Mesenchymal stem cell (in vitro differentiated cells and primary cell): ENCODE measurements around the gene HIVEP3.
A peak's percentile ranks its signal among the peaks of the same experiment; 100 is the strongest.

Experiments
- DNase-seq: peaks from one replicate; pipeline ENCODE4 v3.0.0-alpha.2; 2013
- H2AFZ ChIP-seq: one replicate; pipeline ENCODE4 v1.6.1; 2013; ENCODE audit warnings: low read depth, mild to moderate bottlenecking, control low read depth, inconsistent platforms, low read length, moderate library complexity
- H2AK5ac ChIP-seq: 2 replicates; pipeline ENCODE4 v1.6.1; 2013; ENCODE audit warnings: low read length, moderate library complexity, mild to moderate bottlenecking, inconsistent platforms; ENCODE audit not compliant: severe bottlenecking
- H2BK120ac ChIP-seq: one replicate; pipeline ENCODE4 v1.6.1; 2013; ENCODE audit warnings: low read depth, mild to moderate bottlenecking, inconsistent platforms, low read length, moderate library complexity
- H2BK12ac ChIP-seq, 2 experiments: one replicate each; pipeline ENCODE4 v1.6.1; 2013; ENCODE audit warnings: inconsistent platforms in 2 of 2, low read length in 2 of 2, mild to moderate bottlenecking in 2 of 2, moderate library complexity in 2 of 2, control low read depth in 1 of 2
- H2BK15ac ChIP-seq: one replicate; pipeline ENCODE4 v1.6.1; 2013; ENCODE audit warnings: mild to moderate bottlenecking, low read depth, inconsistent platforms; ENCODE audit not compliant: poor library complexity, severe bottlenecking
- H2BK5ac ChIP-seq: 2 replicates; pipeline ENCODE4 v1.6.1; 2013; ENCODE audit warnings: low read depth, mild to moderate bottlenecking, low read length, control low read depth, inconsistent platforms; ENCODE audit not compliant: poor library complexity, severe bottlenecking
- H3K14ac ChIP-seq, 2 experiments: one replicate each; pipeline ENCODE4 v1.6.1; 2013; ENCODE audit warnings: inconsistent platforms in 2 of 2, low read length in 2 of 2, control low read depth in 1 of 2, mild to moderate bottlenecking in 1 of 2, moderate library complexity in 1 of 2
- H3K18ac ChIP-seq, 2 experiments: one replicate each; pipeline ENCODE4 v1.6.1; 2013; ENCODE audit warnings: inconsistent platforms in 2 of 2, low read length in 2 of 2, control low read depth in 1 of 2, low read depth in 1 of 2, mild to moderate bottlenecking in 1 of 2
- H3K23ac ChIP-seq, 2 experiments: one replicate each; pipeline ENCODE4 v1.6.1; 2013; ENCODE audit warnings: inconsistent platforms in 2 of 2, low read length in 2 of 2, mild to moderate bottlenecking in 2 of 2, moderate library complexity in 2 of 2, control low read depth in 1 of 2
- H3K27ac ChIP-seq: 2 replicates; pipeline ENCODE4 v1.5.1; 2013; ENCODE audit warnings: mild to moderate bottlenecking, moderate library complexity, low read length, control low read depth, inconsistent platforms; ENCODE audit not compliant: poor library complexity, severe bottlenecking
- H3K27me3 ChIP-seq, 2 experiments: 2 replicates each; pipeline versions ENCODE4 v1.6.1 to v1.7.0; 2013; ENCODE audit warnings: low read length in 2 of 2, mild to moderate bottlenecking in 2 of 2, moderate library complexity in 2 of 2, control low read depth in 1 of 2, inconsistent platforms in 1 of 2; ENCODE audit not compliant: control insufficient read depth in 1 of 2, insufficient read depth in 1 of 2
- H3K36me3 ChIP-seq, 2 experiments: 2 replicates each; pipeline versions ENCODE4 v1.6.1 to v1.7.0; 2013; ENCODE audit warnings: low read length in 2 of 2, control low read depth in 1 of 2, inconsistent platforms in 1 of 2, low read depth in 1 of 2, mild to moderate bottlenecking in 1 of 2; ENCODE audit not compliant: insufficient read depth in 2 of 2, control insufficient read depth in 1 of 2
- H3K4ac ChIP-seq, 2 experiments: one replicate each; pipeline ENCODE4 v1.6.1; 2013; ENCODE audit warnings: inconsistent platforms in 2 of 2, low read length in 2 of 2, mild to moderate bottlenecking in 2 of 2, moderate library complexity in 2 of 2, control low read depth in 1 of 2, low read depth in 1 of 2
- H3K4me1 ChIP-seq: 2 replicates; pipeline ENCODE4 v1.6.1; 2013; ENCODE audit warnings: low read depth, low read length, control low read depth; ENCODE audit not compliant: control insufficient read depth, insufficient read depth
- H3K4me2 ChIP-seq: 2 replicates; pipeline ENCODE4 v1.6.1; 2013; ENCODE audit warnings: low read length, mild to moderate bottlenecking, inconsistent platforms; ENCODE audit not compliant: poor library complexity, severe bottlenecking
- H3K4me3 ChIP-seq, 2 experiments: 2 replicates each; pipeline versions ENCODE4 v1.5.1 to v1.7.0; 2013; ENCODE audit warnings: low read length in 2 of 2, mild to moderate bottlenecking in 2 of 2, control low read depth in 1 of 2, low read depth in 1 of 2; ENCODE audit not compliant: insufficient read depth in 1 of 2
- H3K79me1 ChIP-seq: replicated peaks from 2 replicates; pipeline ENCODE4 v1.6.1; 2013; ENCODE audit warnings: mild to moderate bottlenecking, control low read depth, low read length, inconsistent platforms; ENCODE audit not compliant: poor library complexity, severe bottlenecking
- H3K9ac ChIP-seq: 2 replicates; pipeline ENCODE4 v1.7.0; 2013; ENCODE audit warnings: mild to moderate bottlenecking, low read length, moderate library complexity
- H3K9me3 ChIP-seq: 2 replicates; pipeline ENCODE4 v1.7.0; 2013; ENCODE audit warnings: mild to moderate bottlenecking, low read length; ENCODE audit not compliant: control insufficient read depth
- H4K8ac ChIP-seq: one replicate; pipeline ENCODE4 v1.6.1; 2013; ENCODE audit warnings: inconsistent platforms, mild to moderate bottlenecking, low read length, moderate library complexity
- H4K91ac ChIP-seq: one replicate; pipeline ENCODE4 v1.6.1; 2013; ENCODE audit warnings: mild to moderate bottlenecking, low read length, inconsistent platforms
- WGBS: methylation state at CpG from one replicate; pipeline ENCODE4 v1.1.7; 2013; ENCODE audit warnings: mixed read lengths; 5-methylcytosine and 5-hydroxymethylcytosine counted together

Gene HIVEP3

DNA sequence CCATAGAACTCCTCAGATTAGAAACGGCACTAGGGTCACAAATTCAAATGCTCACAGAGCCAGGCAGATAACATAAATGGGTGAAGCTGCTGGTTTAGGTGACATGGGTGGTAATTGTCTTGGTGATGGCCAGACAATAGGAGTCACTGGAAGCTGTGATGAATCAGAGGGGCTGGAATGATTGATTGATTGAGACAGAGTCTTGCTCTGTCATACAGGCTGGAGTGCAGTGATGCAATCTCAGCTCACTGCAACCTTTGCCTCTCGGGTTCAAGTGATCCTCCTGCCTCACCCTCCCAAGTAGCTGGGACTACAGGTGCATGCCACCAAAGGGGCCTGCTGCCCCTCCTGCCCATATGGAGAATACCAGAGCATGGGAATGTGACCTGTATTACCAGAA is 63.0 kb downstream of the HIVEP3 start:
- H3K4me3 ChIP-seq: no peak overlapping the region
- no peaks in the 10 kb centered on the region for H3K9me3 ChIP-seq
- H3K23ac ChIP-seq: no peak overlapping the region
- no peak for DNase-seq
- no peak overlapping the region for H3K9ac ChIP-seq
- no peak overlapping the region for H3K4ac ChIP-seq
- H2AFZ ChIP-seq: no peak overlapping the region
- no peak overlapping the region for H2BK15ac ChIP-seq
- no peak overlapping the region for H2BK120ac ChIP-seq
- H3K36me3 ChIP-seq: no peaks in the 10 kb centered on the region
- H4K91ac ChIP-seq: no peak overlapping the region
- peaks cover 36% of the 10 kb centered on the region for H3K79me1 ChIP-seq
- no peak overlapping the region for H2AK5ac ChIP-seq
- no peak overlapping the region for H2BK12ac ChIP-seq
- no peak overlapping the region for H3K4me2 ChIP-seq
- H2BK5ac ChIP-seq: no peak overlapping the region
- peak overlapping the region in 1 of 2 experiments; percentile 74 for H3K14ac ChIP-seq
- H4K8ac ChIP-seq: no peak overlapping the region
- H3K4me1 ChIP-seq: peaks cover 16% of the 10 kb centered on the region
- H3K27me3 ChIP-seq: peaks cover 0 to 24% of the 10 kb centered on the region in 2 experiments
- H3K27ac ChIP-seq: no peak overlapping the region
- no peak overlapping the region for H3K18ac ChIP-seq
- 77% methylated on average over 2 of the region's 2 CpGs for WGBS

- no peak overlapping the region for H2BK15ac ChIP-seq
- no peak overlapping the region for H3K27ac ChIP-seq
- no peak overlapping the region for H3K9ac ChIP-seq
- no peak overlapping the region for H3K4ac ChIP-seq
- no peaks in the 10 kb centered on the region for H3K36me3 ChIP-seq
- H4K91ac ChIP-seq: no peak overlapping the region
- H4K8ac ChIP-seq: no peak overlapping the region
- H3K79me1 ChIP-seq: peaks cover 28% of the 10 kb centered on the region
- H3K4me2 ChIP-seq: no peak overlapping the region
- peaks cover 0 to 18% of the 10 kb centered on the region in 2 experiments for H3K27me3 ChIP-seq
- no peak overlapping the region for H3K4me3 ChIP-seq
- WGBS: 92% methylated on average over 6 of the region's 6 CpGs
- no peak for DNase-seq
- no peak overlapping the region for H3K14ac ChIP-seq
- peaks cover 19% of the 10 kb centered on the region for H3K4me1 ChIP-seq
- H3K23ac ChIP-seq: no peak overlapping the region
- H2BK12ac ChIP-seq: peak overlapping the region in 1 of 2 experiments; percentile 57
- no peak overlapping the region for H2AFZ ChIP-seq
- peak overlapping the region; percentile 35 for H2AK5ac ChIP-seq
- no peak overlapping the region for H2BK5ac ChIP-seq
- H2BK120ac ChIP-seq: no peak overlapping the region
- H3K18ac ChIP-seq: no peak overlapping the region
- H3K9me3 ChIP-seq: no peaks in the 10 kb centered on the region
These were observed 64.8 kb downstream of the HIVEP3 start for GRCh38 chr1:41853907-41854306.

- H3K9me3 ChIP-seq: no peaks in the 10 kb centered on the region
- H3K36me3 ChIP-seq: no peaks in the 10 kb centered on the region
- H4K91ac ChIP-seq: peak overlapping the region; percentile 16
- H3K4me2 ChIP-seq: no peak overlapping the region
- H4K8ac ChIP-seq: no peak overlapping the region
- no peak overlapping the region for H3K27ac ChIP-seq
- H3K9ac ChIP-seq: no peak overlapping the region
- H3K14ac ChIP-seq: no peak overlapping the region
- no peak overlapping the region for H2AFZ ChIP-seq
- peak overlapping the region; percentile 32 for H2BK5ac ChIP-seq
- peaks cover 0 to 17% of the 10 kb centered on the region in 2 experiments for H3K27me3 ChIP-seq
- H3K23ac ChIP-seq: peak overlapping the region in 1 of 2 experiments; percentile 17
- H2BK120ac ChIP-seq: no peak overlapping the region
- H3K4ac ChIP-seq: no peak overlapping the region
- peak overlapping the region in 1 of 2 experiments; percentile 29 for H3K18ac ChIP-seq
- no peak overlapping the region for H2BK15ac ChIP-seq
- H2BK12ac ChIP-seq: peak overlapping the region in 1 of 2 experiments; percentile 1
- 97% methylated on average over 7 of the region's 7 CpGs for WGBS
- H3K4me1 ChIP-seq: peaks cover 19% of the 10 kb centered on the region
- peak overlapping the region; percentile 54 for H2AK5ac ChIP-seq
- no peak overlapping the region for H3K4me3 ChIP-seq
- no peak for DNase-seq
- H3K79me1 ChIP-seq: peaks cover 25% of the 10 kb centered on the region
These were observed 66.6 kb downstream of the HIVEP3 start for GRCh38 chr1:41852091-41852490.

DNA sequence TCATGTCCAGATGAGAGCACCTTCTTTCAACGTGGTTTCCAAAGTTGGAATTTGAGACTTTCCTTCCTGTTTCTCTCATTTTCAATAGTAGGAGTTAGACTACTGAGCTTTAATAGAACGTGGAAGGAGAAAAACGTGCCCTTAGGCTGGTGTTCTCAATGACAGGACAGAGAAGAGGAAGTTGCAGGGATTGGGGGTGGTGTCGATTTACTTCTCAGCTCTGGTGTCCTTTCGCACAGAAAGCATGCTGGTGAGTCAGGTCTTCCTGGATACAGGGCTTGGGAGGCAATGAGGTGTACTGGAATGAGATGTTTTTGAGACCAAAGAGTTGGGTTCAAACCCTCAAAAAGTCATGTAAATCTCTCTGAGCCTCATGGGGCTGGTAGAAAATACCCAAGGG is 67.1 kb downstream of the HIVEP3 start:
- Histone ChIP-seq H3K9me3 (no peaks in the 10 kb centered on the region), H2AFZ (no peak overlapping the region), H3K14ac (peak overlapping the region in 1 of 2 experiments; percentile 49), H3K4ac (no peak overlapping the region), H3K4me2 (no peak overlapping the region), H2AK5ac (no peak overlapping the region), H3K9ac (no peak overlapping the region), H3K4me3 (no peak overlapping the region), H2BK120ac (no peak overlapping the region), H3K79me1 (peaks cover 25% of the 10 kb centered on the region), H3K27me3 (peaks cover 0 to 17% of the 10 kb centered on the region in 2 experiments), H3K18ac (peak overlapping the region in 1 of 2 experiments; percentile 37), H4K91ac (no peak overlapping the region), H2BK5ac (no peak overlapping the region), H3K27ac (no peak overlapping the region), H2BK12ac (no peak overlapping the region), H3K4me1 (peaks cover 18% of the 10 kb centered on the region), H3K36me3 (no peaks in the 10 kb centered on the region), H2BK15ac (no peak overlapping the region), H4K8ac (no peak overlapping the region), H3K23ac (no peak overlapping the region)
- peak; percentile 63 for DNase-seq
- WGBS: 18% methylated on average over 4 of the region's 5 CpGs
